RCC 7860 (cell line): Measurements from ENCODE around the gene INSR.

Experiments used
- DNase-seq: peaks from one replicate; pipeline ENCODE4 v3.0.0-alpha.2; 2015; ENCODE audit warnings: low spot score
- FAIRE-seq: peaks from 2 replicates; lab custom pipeline; 2012; peaks lifted over from hg19 to GRCh38; lab: Jason Lieb, UNC

The INSR gene

GRCh38 chr19:7297742-7298141, 3.5 kb upstream of the INSR start:
- FAIRE-seq = no peak
- no peak for DNase-seq

GRCh38 chr19:7295912-7296536, 1.8 kb upstream of the INSR start:
- DNase-seq (no peak), FAIRE-seq (no peak)

GRCh38 chr19:7294558-7295212, 471 bp upstream of the INSR start:
- FAIRE-seq = no peak
- DNase-seq = no peak

- FAIRE-seq = no peak
Measured at GRCh38 chr19:7292950-7293761, 1.1 kb downstream of the INSR start.

GRCh38 chr19:7292352-7292949, 1.8 kb downstream of the INSR start:
- no peak for FAIRE-seq
- DNase-seq = no peak

More at GRCh38 chr19:7292950-7293761, 1.1 kb downstream of the INSR start:
- DNase-seq = no peak

- DNase-seq = no peak
- no peak for FAIRE-seq
Measured at GRCh38 chr19:7288977-7289376, 5.2 kb downstream of the INSR start.

GRCh38 chr19:7288131-7288530, 6.1 kb downstream of the INSR start:
- DNase-seq (no peak), FAIRE-seq (no peak)

- FAIRE-seq = no peak
Measured at GRCh38 chr19:7287722-7288121, 6.5 kb downstream of the INSR start.

GRCh38 chr19:7280940-7281666, 13.1 kb downstream of the INSR start:
- no peak for FAIRE-seq
- no peak for DNase-seq

More at GRCh38 chr19:7287722-7288121, 6.5 kb downstream of the INSR start:
- DNase-seq = peak; percentile 18

GRCh38 chr19:7272856-7273578, 21.2 kb downstream of the INSR start:
- DNase-seq (no peak), FAIRE-seq (no peak)

GRCh38 chr19:7268705-7269098, 25.5 kb downstream of the INSR start:
- DNase-seq (no peak), FAIRE-seq (no peak)

GRCh38 chr19:7267792-7268704, 26.2 kb downstream of the INSR start:
- no peak for FAIRE-seq
- no peak for DNase-seq

- DNase-seq (no peak), FAIRE-seq (no peak)
Measured at GRCh38 chr19:7266832-7267231, 27.4 kb downstream of the INSR start.

- DNase-seq (no peak), FAIRE-seq (no peak)
Measured at GRCh38 chr19:7265963-7266362, 28.3 kb downstream of the INSR start.

GRCh38 chr19:7264858-7265257, 29.4 kb downstream of the INSR start:
- DNase-seq = no peak
- no peak for FAIRE-seq

- DNase-seq (no peak), FAIRE-seq (no peak)
Measured at GRCh38 chr19:7263521-7263920, 30.7 kb downstream of the INSR start.

GRCh38 chr19:7263066-7263465, 31.1 kb downstream of the INSR start:
- DNase-seq (no peak), FAIRE-seq (no peak)

GRCh38 chr19:7262470-7262869, 31.7 kb downstream of the INSR start:
- DNase-seq (no peak), FAIRE-seq (no peak)

- no peak for DNase-seq
- no peak for FAIRE-seq
Measured at GRCh38 chr19:7260161-7260560, 34.1 kb downstream of the INSR start.
